Measurements from ENCODE around the gene PICK1. TPM values are rescaled to one million over a fixed set of nuclear protein-coding genes. Genes with fewer than 3 reads are reported as not detected.

Gene PICK1
- total and polyA plus RNA-seq, 10 of the 15 experiments (the other 5 are each of a cell fraction or from before 2014, with no cell fraction given): 0.07 to 19.2 (median 10.9) TPM

DNA sequence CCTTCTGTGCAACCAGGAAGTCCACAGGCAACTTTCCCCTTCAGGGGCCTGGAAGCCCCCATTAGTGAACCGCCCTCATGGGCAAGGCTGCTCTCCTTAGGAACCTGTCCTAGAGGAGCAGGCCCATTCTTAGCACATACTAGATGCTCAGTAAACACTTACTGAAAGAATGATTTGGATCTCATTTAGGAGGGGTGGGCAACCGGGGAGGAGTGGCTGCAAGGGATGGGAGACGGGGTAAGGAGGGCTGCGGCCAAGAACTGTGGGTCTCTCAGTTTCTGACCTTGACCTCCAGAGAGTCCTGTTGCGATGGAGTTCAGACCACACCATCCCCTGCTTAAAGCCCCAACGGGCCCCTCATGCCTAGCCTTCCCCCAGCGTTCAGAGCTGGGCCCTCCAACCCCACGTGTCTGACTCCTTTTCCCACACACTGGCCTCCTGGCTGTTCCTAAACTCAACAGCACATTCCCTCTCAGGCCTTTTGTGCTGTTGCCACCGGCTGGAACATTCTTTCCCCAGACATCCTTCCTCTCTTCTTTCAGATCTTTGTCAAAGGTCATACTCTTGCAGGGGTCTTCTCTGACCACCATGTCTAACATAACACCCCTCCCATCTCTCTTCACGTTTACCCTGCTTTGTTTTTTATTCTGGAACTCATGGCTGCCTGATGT, 20.7 kb upstream of the PICK1 start:
- Histone ChIP-seq H3K36me3 (ENCODE audit: control insufficient read depth in 2 of 2, insufficient read depth in 2 of 2, low read length in 1 of 2) (no peaks in the 10 kb centered on the region), H3K79me2 (ENCODE audit: control insufficient read depth, insufficient read depth, low read length) (no peaks in the 10 kb centered on the region), H2AFZ (ENCODE audit: control insufficient read depth, low read depth, low read length) (no peak overlapping the region), H3K4me3 (no peak overlapping the region), H3K9me3 (replicated peaks; ENCODE audit: control insufficient read depth, insufficient read depth, low read length) (no peaks in the 10 kb centered on the region), H3K4me2 (ENCODE audit: control insufficient read depth, insufficient read depth) (no peak overlapping the region), H3K27me3 (replicated peaks in 1 of 2; ENCODE audit: control insufficient read depth in 2 of 2, insufficient read depth in 2 of 2, low read length in 1 of 2) (no peaks in the 10 kb centered on the region; a peak in 1 of 4 replicates), H4K20me1 (ENCODE audit: control insufficient read depth, insufficient read depth) (no peaks in the 10 kb centered on the region), H3K9ac (ENCODE audit: control insufficient read depth, insufficient read depth, low read length) (no peak overlapping the region), H3K27ac (ENCODE audit: control insufficient read depth, insufficient read depth) (no peak overlapping the region), H3K4me1 (ENCODE audit: control insufficient read depth, insufficient read depth, low read length) (peaks cover 7% of the 10 kb centered on the region; the same call in 1 of the 2 replicates)
- 27% methylated on average over 10 of the region's 10 CpGs for WGBS (ENCODE audit: insufficient coverage, insufficient replicate concordance, low lambda C conversion rate, missing lambda C conversion rate)
- no peak for TF ChIP-seq NRF1 (conservative IDR thresholded peaks at IDR 0.05; ENCODE audit: low read depth, low read length)
- TF ChIP-seq NFYA (IDR thresholded peaks at IDR 0.05; ENCODE audit: borderline replicate concordance, low read depth, low read length): no peak
- no peak for TF ChIP-seq RELA (IDR thresholded peaks at IDR 0.05; ENCODE audit: borderline replicate concordance, partially characterized antibody)
- no peak for TF ChIP-seq POU2F2 (IDR thresholded peaks at IDR 0.05; ENCODE audit: borderline replicate concordance, low read depth, low read length)
- no peak for TF ChIP-seq CHD4 (IDR thresholded peaks at IDR 0.05)
- TF ChIP-seq, protein P1, sequence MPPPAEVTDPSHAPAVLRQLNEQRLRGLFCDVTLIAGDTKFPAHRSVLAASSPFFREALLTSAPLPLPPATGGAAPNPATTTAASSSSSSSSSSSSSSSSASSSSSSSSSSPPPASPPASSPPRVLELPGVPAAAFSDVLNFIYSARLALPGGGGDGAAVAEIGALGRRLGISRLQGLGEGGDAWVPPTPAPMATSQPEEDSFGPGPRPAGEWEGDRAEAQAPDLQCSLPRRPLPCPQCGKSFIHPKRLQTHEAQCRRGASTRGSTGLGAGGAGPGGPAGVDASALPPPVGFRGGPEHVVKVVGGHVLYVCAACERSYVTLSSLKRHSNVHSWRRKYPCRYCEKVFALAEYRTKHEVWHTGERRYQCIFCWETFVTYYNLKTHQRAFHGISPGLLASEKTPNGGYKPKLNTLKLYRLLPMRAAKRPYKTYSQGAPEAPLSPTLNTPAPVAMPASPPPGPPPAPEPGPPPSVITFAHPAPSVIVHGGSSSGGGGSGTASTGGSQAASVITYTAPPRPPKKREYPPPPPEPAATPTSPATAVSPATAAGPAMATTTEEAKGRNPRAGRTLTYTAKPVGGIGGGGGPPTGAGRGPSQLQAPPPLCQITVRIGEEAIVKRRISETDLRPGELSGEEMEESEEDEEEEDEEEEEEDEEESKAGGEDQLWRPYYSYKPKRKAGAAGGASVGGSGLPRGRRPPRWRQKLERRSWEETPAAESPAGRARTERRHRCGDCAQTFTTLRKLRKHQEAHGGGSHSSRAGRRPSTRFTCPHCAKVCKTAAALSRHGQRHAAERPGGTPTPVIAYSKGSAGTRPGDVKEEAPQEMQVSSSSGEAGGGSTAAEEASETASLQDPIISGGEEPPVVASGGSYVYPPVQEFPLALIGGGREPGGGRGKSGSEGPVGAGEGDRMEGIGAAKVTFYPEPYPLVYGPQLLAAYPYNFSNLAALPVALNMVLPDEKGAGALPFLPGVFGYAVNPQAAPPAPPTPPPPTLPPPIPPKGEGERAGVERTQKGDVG (CRISPR knock-in tag; IDR thresholded peaks at IDR 0.05): no peak
- TF ChIP-seq MEF2B (IDR thresholded peaks at IDR 0.05; ENCODE audit: partially characterized antibody, poor library complexity, severe bottlenecking): no peak
- no peak for TF ChIP-seq SRF (IDR thresholded peaks at IDR 0.05; ENCODE audit: low read depth in 2 of 2, low read length in 2 of 2)
- no peak for TF ChIP-seq BHLHE40 (IDR thresholded peaks at IDR 0.05; ENCODE audit: borderline replicate concordance in 1 of 2, low read depth in 2 of 2, low read length in 1 of 2)
- no peak for TF ChIP-seq CEBPZ (IDR thresholded peaks at IDR 0.05; ENCODE audit: low read depth, low read length)
- no peak for TF ChIP-seq SMARCA5 (IDR thresholded peaks at IDR 0.05)
- no peak for TF ChIP-seq ASH2L (IDR thresholded peaks at IDR 0.05; ENCODE audit: borderline replicate concordance, low read depth)
- no peak for TF ChIP-seq CHD2 (IDR thresholded peaks at IDR 0.05; ENCODE audit: borderline replicate concordance, low read depth, low read length)
- intact Hi-C loops (cut with micrococcal nuclease; ENCODE audit: unreplicated experiment): no loop called here
- ChIA-PET POLR2A (no interaction called here), CTCF (interaction anchor here (2.1 kb wide), 1 partner anchor 16 kb away, joined by 8 read pairs; no protein-coding TSS in a partner anchor), SMC1A (ENCODE audit: uncharacterized antibody, unreplicated experiment) (no interaction called here), RAD21 (ENCODE audit: unreplicated experiment) (no interaction called here)
- in situ Hi-C loops (cut with MboI): no loop called here
- BruUV-seq (replicated peaks): no TSS peak
- no peak for ATAC-seq
- DNase-seq (ENCODE audit: low read depth, low spot score): no peak
- FAIRE-seq: no peak
